HG03469 (cell line): Measurements from ENCODE around the gene TEX51.

Experiments used
- ATAC-seq: cut with Tn5 transposase; IDR thresholded peaks from one replicate; pipeline ENCODE4 v1.9.1; 2021; ENCODE audit warnings: mild to moderate bottlenecking, moderate library complexity, moderate number of reproducible peaks; ENCODE audit not compliant: unreplicated experiment

Gene TEX51

GRCh38 chr2:126878601-126879000, 20.1 kb upstream of the TEX51 start:
- ATAC-seq: no peak

GRCh38 chr2:126879348-126880298, 19.1 kb upstream of the TEX51 start:
- ATAC-seq: no peak

GRCh38 chr2:126880324-126880723, 18.4 kb upstream of the TEX51 start:
- ATAC-seq: no peak

- no peak for ATAC-seq
Observed at GRCh38 chr2:126880817-126881216, 17.9 kb upstream of the TEX51 start.

- ATAC-seq: no peak
Observed at GRCh38 chr2:126881591-126881990, 17.1 kb upstream of the TEX51 start.

- no peak for ATAC-seq
Observed at GRCh38 chr2:126882181-126882580, 16.5 kb upstream of the TEX51 start.

- ATAC-seq: no peak
Observed at GRCh38 chr2:126882736-126883665, 15.7 kb upstream of the TEX51 start.

GRCh38 chr2:126883666-126884040, 15.0 kb upstream of the TEX51 start:
- ATAC-seq: no peak

GRCh38 chr2:126884861-126885750, 13.6 kb upstream of the TEX51 start:
- ATAC-seq: no peak

GRCh38 chr2:126885751-126886210, 12.9 kb upstream of the TEX51 start:
- ATAC-seq: no peak

- ATAC-seq: peak; percentile 68
Observed at GRCh38 chr2:126886211-126886915, 12.3 kb upstream of the TEX51 start.

- ATAC-seq: no peak
Observed at GRCh38 chr2:126886916-126887280, 11.8 kb upstream of the TEX51 start.

GRCh38 chr2:126887506-126887905, 11.2 kb upstream of the TEX51 start:
- no peak for ATAC-seq

GRCh38 chr2:126888046-126888445, 10.6 kb upstream of the TEX51 start:
- no peak for ATAC-seq

- no peak for ATAC-seq
Observed at GRCh38 chr2:126889071-126889470, 9.6 kb upstream of the TEX51 start.

- ATAC-seq: no peak
Observed at GRCh38 chr2:126889496-126890135, 9.1 kb upstream of the TEX51 start.

- no peak for ATAC-seq
Observed at GRCh38 chr2:126890136-126890510, 8.6 kb upstream of the TEX51 start.

- ATAC-seq: no peak
Observed at GRCh38 chr2:126890551-126891450, 7.9 kb upstream of the TEX51 start.
